ENCODE data around the gene ATG5.
"Not testable (repeated sequence)": the region's sequence is repeated elsewhere in the genome, so short reads cannot be mapped to it uniquely, and the experiment has no call there.

GRCh38 chr6:106268500-106268899 lies 57.1 kb downstream of the ATG5 start:
- not testable (repeated sequence) for TF ChIP-seq POLR2AphosphoS5, CTCF, EP300 (IDR thresholded peaks at IDR 0.05)
